AG10803 (cell line): ENCODE measurements around the gene FSIP1.

Experiments
- DNase-seq: peaks from one replicate; pipeline ENCODE4 v3.0.0; 2010; ENCODE audit warnings: low read depth
- H3K4me3 ChIP-seq: 2 replicates; pipeline ENCODE4 v1.5.1; 2011; ENCODE audit warnings: mild to moderate bottlenecking, low read length, control low read depth
- CTCF ChIP-seq: conservative IDR thresholded peaks from 2 replicates; pipeline ENCODE4 v1.5.1; 2011; ENCODE audit warnings: mild to moderate bottlenecking, low read length, control low read depth, inconsistent platforms

Gene FSIP1

GRCh38 chr15:39592500-39592899 is 190.1 kb downstream of the FSIP1 start:
- DNase-seq = peak; percentile 90
- H3K4me3 ChIP-seq = peak overlapping the region; percentile 11
- TF ChIP-seq CTCF = no peak

GRCh38 chr15:39591896-39592315 is 190.7 kb downstream of the FSIP1 start:
- no peak for TF ChIP-seq CTCF
- peak; percentile 82 for DNase-seq
- no peak overlapping the region; the same call in none of the 2 replicates for H3K4me3 ChIP-seq

- DNase-seq = peak; percentile 86
- peak overlapping the region; percentile 22 for H3K4me3 ChIP-seq
- TF ChIP-seq CTCF = no peak
Observed at GRCh38 chr15:39591141-39591895, 191.3 kb downstream of the FSIP1 start.

- no peak for TF ChIP-seq CTCF
- DNase-seq = peak; percentile 81
- H3K4me3 ChIP-seq = peak overlapping the region; percentile 45
Observed at GRCh38 chr15:39589815-39590644, 192.6 kb downstream of the FSIP1 start.

GRCh38 chr15:39589193-39589814 is 193.3 kb downstream of the FSIP1 start:
- peak overlapping the region; percentile 87 for H3K4me3 ChIP-seq
- TF ChIP-seq CTCF = no peak

GRCh38 chr15:39588531-39589192 is 194.0 kb downstream of the FSIP1 start:
- H3K4me3 ChIP-seq = peak overlapping the region; percentile 87
- DNase-seq = peak; percentile 84
- TF ChIP-seq CTCF = no peak

More at GRCh38 chr15:39589193-39589814, 193.3 kb downstream of the FSIP1 start:
- no peak for DNase-seq
